ENCODE measurements around the gene PEX10.
A peak's percentile ranks its signal among the peaks of the same experiment; 100 is the strongest.

The PEX10 gene

GRCh38 chr1:2380816-2381591 lies 31.4 kb downstream of the PEX10 start:
- DNase-seq (ENCODE audit: insufficient read length, low spot score) (no peak), FAIRE-seq (no peak)
- TF ChIP-seq PAX5 (IDR thresholded peaks at IDR 0.05; ENCODE audit: insufficient read depth, low read length, severe bottlenecking) (no peak), POLR2A (IDR thresholded peaks at IDR 0.05; ENCODE audit: low read depth, low read length) (no peak), SPI1 (IDR thresholded peaks at IDR 0.05; ENCODE audit: low read depth, low read length) (no peak), POLR2AphosphoS5 (IDR thresholded peaks at IDR 0.05; ENCODE audit: low read depth, low read length) (no peak), TAF1 (IDR thresholded peaks at IDR 0.05; ENCODE audit: low read depth, low read length) (no peak), POU2F2 (IDR thresholded peaks at IDR 0.05; ENCODE audit: low read depth, low read length) (no peak)

GRCh38 chr1:2379733-2380404 lies 32.5 kb downstream of the PEX10 start:
- DNase-seq (ENCODE audit: insufficient read length, low spot score) (no peak), FAIRE-seq (peak; percentile 54)
- peak; percentile 40 for TF ChIP-seq SPI1 (IDR thresholded peaks at IDR 0.05; ENCODE audit: low read depth, low read length)
- no peak for TF ChIP-seq POLR2AphosphoS5 (IDR thresholded peaks at IDR 0.05; ENCODE audit: low read depth, low read length)

GRCh38 chr1:2378956-2379732 lies 33.2 kb downstream of the PEX10 start:
- TF ChIP-seq PAX5 (IDR thresholded peaks at IDR 0.05; ENCODE audit: insufficient read depth, low read length, severe bottlenecking) = no peak
- TF ChIP-seq POLR2AphosphoS5 (IDR thresholded peaks at IDR 0.05; ENCODE audit: low read depth, low read length) = no peak
- TF ChIP-seq TAF1 (IDR thresholded peaks at IDR 0.05; ENCODE audit: low read depth, low read length) = no peak
- TF ChIP-seq POLR2A (IDR thresholded peaks at IDR 0.05; ENCODE audit: low read depth, low read length) = no peak
- TF ChIP-seq SPI1 (IDR thresholded peaks at IDR 0.05; ENCODE audit: low read depth, low read length) = no peak
- no peak for TF ChIP-seq POU2F2 (IDR thresholded peaks at IDR 0.05; ENCODE audit: low read depth, low read length)
- DNase-seq (ENCODE audit: insufficient read length, low spot score) (no peak), FAIRE-seq (no peak)

DNA sequence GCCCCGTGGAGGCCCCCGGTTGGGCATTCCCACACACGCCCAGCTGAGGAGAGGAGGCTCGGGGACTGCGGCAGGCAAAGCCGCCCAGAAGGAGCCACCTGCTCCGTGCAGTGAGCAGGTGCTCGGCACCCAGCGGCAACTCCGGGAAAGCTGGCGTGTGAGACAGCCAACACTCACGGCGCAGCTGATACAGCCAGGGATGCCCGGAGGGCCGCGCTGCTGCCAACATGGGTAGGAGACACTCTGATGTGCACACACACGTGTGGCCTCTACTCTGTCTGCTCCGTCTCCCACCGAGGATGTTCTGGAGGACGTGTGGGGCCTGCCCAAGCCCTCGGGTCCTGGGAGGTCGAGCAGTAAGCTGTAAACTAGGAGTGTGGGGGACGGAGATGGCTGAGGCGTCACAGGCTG lies 33.9 kb downstream of the PEX10 start:
- no peak for DNase-seq (ENCODE audit: insufficient read length, low spot score)
- FAIRE-seq = no peak
- TF ChIP-seq SPI1 (IDR thresholded peaks at IDR 0.05; ENCODE audit: low read depth, low read length) (no peak), TAF1 (IDR thresholded peaks at IDR 0.05; ENCODE audit: low read depth, low read length) (no peak), PAX5 (IDR thresholded peaks at IDR 0.05; ENCODE audit: insufficient read depth, low read length, severe bottlenecking) (no peak), POLR2AphosphoS5 (IDR thresholded peaks at IDR 0.05; ENCODE audit: low read depth, low read length) (no peak), POU2F2 (IDR thresholded peaks at IDR 0.05; ENCODE audit: low read depth, low read length) (no peak), POLR2A (IDR thresholded peaks at IDR 0.05; ENCODE audit: low read depth, low read length) (no peak)

GRCh38 chr1:2377751-2378440 lies 34.5 kb downstream of the PEX10 start:
- no peak for FAIRE-seq
- DNase-seq (ENCODE audit: insufficient read length, low spot score) = no peak
- TF ChIP-seq SPI1 (IDR thresholded peaks at IDR 0.05; ENCODE audit: low read depth, low read length) (no peak), PAX5 (IDR thresholded peaks at IDR 0.05; ENCODE audit: insufficient read depth, low read length, severe bottlenecking) (no peak), POLR2AphosphoS5 (IDR thresholded peaks at IDR 0.05; ENCODE audit: low read depth, low read length) (no peak), TAF1 (IDR thresholded peaks at IDR 0.05; ENCODE audit: low read depth, low read length) (no peak), POU2F2 (IDR thresholded peaks at IDR 0.05; ENCODE audit: low read depth, low read length) (no peak), POLR2A (IDR thresholded peaks at IDR 0.05; ENCODE audit: low read depth, low read length) (no peak)

DNA sequence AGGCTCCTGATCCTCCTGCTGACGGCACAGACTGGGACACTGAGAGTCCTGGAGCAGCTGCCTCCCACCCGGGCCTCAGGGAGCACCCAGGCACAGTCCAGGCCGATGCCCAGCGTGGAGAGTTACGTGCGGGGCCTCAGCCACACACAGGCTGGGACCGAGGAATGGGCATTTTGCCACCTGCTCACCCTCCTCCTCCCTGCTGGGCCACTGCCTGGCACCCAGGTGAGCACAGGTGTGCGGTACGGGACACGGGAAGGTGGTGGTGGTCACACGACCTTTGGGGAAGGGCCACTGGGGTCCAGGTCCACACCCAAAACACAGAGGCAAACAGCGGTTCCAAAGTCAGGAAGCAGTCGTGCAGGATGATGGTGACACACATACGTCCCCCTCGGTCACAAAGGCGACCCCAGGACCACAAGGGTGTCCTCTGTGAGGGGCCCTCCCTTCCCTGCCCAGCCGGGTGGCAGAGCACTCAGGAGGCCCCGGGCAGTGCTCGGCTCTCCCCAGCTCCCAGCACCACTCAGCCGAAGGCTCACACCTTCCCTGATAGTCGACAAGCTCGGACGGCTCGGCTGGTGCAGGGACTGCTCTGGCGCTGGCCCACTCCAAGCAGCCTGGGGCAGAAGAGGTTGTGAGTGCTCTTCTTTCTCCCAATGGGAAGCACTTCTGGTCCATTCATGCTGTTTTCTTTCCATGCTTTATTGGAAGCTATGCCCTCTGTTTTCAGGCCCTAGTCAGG lies 35.3 kb downstream of the PEX10 start:
- TF ChIP-seq PAX5 (IDR thresholded peaks at IDR 0.05; ENCODE audit: insufficient read depth, low read length, severe bottlenecking) = no peak
- no peak for TF ChIP-seq POLR2AphosphoS5 (IDR thresholded peaks at IDR 0.05; ENCODE audit: low read depth, low read length)
- no peak for TF ChIP-seq POLR2A (IDR thresholded peaks at IDR 0.05; ENCODE audit: low read depth, low read length)
- TF ChIP-seq SPI1 (IDR thresholded peaks at IDR 0.05; ENCODE audit: low read depth, low read length) = no peak
- no peak for TF ChIP-seq POU2F2 (IDR thresholded peaks at IDR 0.05; ENCODE audit: low read depth, low read length)
- no peak for TF ChIP-seq TAF1 (IDR thresholded peaks at IDR 0.05; ENCODE audit: low read depth, low read length)
- no peak for FAIRE-seq
- DNase-seq (ENCODE audit: insufficient read length, low spot score) = no peak

DNA sequence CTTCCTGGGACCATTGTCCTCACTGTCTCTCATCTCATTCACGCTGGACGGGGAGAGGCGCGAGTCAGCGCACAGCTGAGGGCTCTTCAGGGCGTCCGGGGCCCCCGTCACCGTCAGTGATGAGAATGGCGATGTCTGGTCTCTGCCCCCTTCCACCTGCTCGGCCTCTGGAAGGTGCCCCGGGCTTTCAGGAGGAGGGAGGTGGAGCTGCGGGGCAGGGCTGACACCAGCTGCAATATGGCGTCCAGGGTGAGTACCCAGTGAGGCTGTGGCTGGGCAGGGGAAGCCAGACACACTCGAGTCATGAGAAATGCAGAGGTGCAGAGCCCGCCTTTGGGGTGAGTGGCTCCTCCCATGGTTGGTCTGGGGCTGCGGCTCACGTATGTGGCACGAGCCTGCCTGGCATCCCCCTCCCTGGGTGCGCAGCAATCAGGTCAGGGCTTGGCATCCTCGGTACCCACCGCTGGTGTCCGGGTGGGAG lies 36.1 kb downstream of the PEX10 start:
- FAIRE-seq = no peak
- DNase-seq (ENCODE audit: insufficient read length, low spot score) = no peak
- no peak for TF ChIP-seq POLR2A (IDR thresholded peaks at IDR 0.05; ENCODE audit: low read depth, low read length)
- no peak for TF ChIP-seq POU2F2 (IDR thresholded peaks at IDR 0.05; ENCODE audit: low read depth, low read length)
- TF ChIP-seq SPI1 (IDR thresholded peaks at IDR 0.05; ENCODE audit: low read depth, low read length) = no peak
- no peak for TF ChIP-seq TAF1 (IDR thresholded peaks at IDR 0.05; ENCODE audit: low read depth, low read length)
- TF ChIP-seq POLR2AphosphoS5 (IDR thresholded peaks at IDR 0.05; ENCODE audit: low read depth, low read length) = no peak
- no peak for TF ChIP-seq PAX5 (IDR thresholded peaks at IDR 0.05; ENCODE audit: insufficient read depth, low read length, severe bottlenecking)

DNA sequence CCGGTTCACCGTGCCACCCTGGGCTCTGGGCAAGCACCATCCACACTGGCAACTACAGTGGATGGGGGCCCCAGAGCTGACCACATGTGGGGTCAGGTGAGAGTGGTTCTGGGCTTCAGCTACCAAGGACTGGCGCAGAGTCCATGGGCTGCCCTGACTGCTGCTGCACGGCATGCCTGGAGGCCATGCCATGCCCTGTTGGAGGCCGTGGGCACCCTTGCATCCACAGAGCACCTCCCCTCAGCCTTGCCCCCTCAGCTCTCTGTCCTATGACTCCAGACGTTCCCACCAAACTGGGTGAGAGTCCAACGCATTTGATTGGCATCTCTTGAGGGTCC lies 36.5 kb downstream of the PEX10 start:
- FAIRE-seq = no peak
- DNase-seq (ENCODE audit: insufficient read length, low spot score) = no peak
- TF ChIP-seq POLR2A (IDR thresholded peaks at IDR 0.05; ENCODE audit: low read depth, low read length) (no peak), SPI1 (IDR thresholded peaks at IDR 0.05; ENCODE audit: low read depth, low read length) (no peak), POLR2AphosphoS5 (IDR thresholded peaks at IDR 0.05; ENCODE audit: low read depth, low read length) (no peak), POU2F2 (IDR thresholded peaks at IDR 0.05; ENCODE audit: low read depth, low read length) (no peak), TAF1 (IDR thresholded peaks at IDR 0.05; ENCODE audit: low read depth, low read length) (no peak), PAX5 (IDR thresholded peaks at IDR 0.05; ENCODE audit: insufficient read depth, low read length, severe bottlenecking) (no peak)
